ENCODE results near the gene SLC6A12. TPM values are rescaled to one million over a fixed set of nuclear protein-coding genes. Genes with fewer than 3 reads are reported as not detected.

Gene SLC6A12
- polyA plus RNA-seq, 1 donor from 2014 or later: 0.15 TPM

GRCh38 chr12:171743-172676, 41.9 kb downstream of the SLC6A12 start:
- no peaks in the 10 kb centered on the region for H3F3A ChIP-seq (ENCODE audit: insufficient read depth, low read length, poor library complexity, severe bottlenecking)
- no peaks in the 10 kb centered on the region for H3K9me3 ChIP-seq (ENCODE audit: low read length)
- H3K4me3 ChIP-seq (ENCODE audit: low read length): no peak overlapping the region
- no peak overlapping the region for H2AFZ ChIP-seq (ENCODE audit: low read depth, low read length)
- H3K36me3 ChIP-seq (ENCODE audit: insufficient read depth, low read length): no peaks in the 10 kb centered on the region
- H3K79me2 ChIP-seq (replicated peaks; ENCODE audit: insufficient read depth, low read length): no peaks in the 10 kb centered on the region
- H3K4me2 ChIP-seq (ENCODE audit: low read length): no peak overlapping the region
- no peak overlapping the region for H3K9ac ChIP-seq (ENCODE audit: low read length)
- TF ChIP-seq POLR2AphosphoS5 (IDR thresholded peaks at IDR 0.05) (no peak), RAD21 (conservative IDR thresholded peaks at IDR 0.05) (no peak), REST (IDR thresholded peaks at IDR 0.05; ENCODE audit: borderline replicate concordance) (no peak), EZH2 (IDR thresholded peaks at IDR 0.05; ENCODE audit: borderline replicate concordance, insufficient read depth, low read length, poor library complexity, severe bottlenecking) (no peak), CTCF (IDR thresholded peaks at IDR 0.05; ENCODE audit: poor library complexity, severe bottlenecking) (no peak), MXI1 (conservative IDR thresholded peaks at IDR 0.05; ENCODE audit: poor library complexity, severe bottlenecking) (no peak), SMC3 (conservative IDR thresholded peaks at IDR 0.05; ENCODE audit: poor library complexity) (no peak), EP300 (conservative IDR thresholded peaks at IDR 0.05; ENCODE audit: poor library complexity, severe bottlenecking) (no peak), TAF1 (IDR thresholded peaks at IDR 0.05; ENCODE audit: low read depth) (no peak)
- H4K20me1 ChIP-seq (ENCODE audit: insufficient read depth): no peaks in the 10 kb centered on the region
- H3K27ac ChIP-seq (ENCODE audit: low read length): no peak overlapping the region
- no peaks in the 10 kb centered on the region for H3K9me2 ChIP-seq (ENCODE audit: insufficient read depth, low read length)
- no peaks in the 10 kb centered on the region for H3K27me3 ChIP-seq (ENCODE audit: insufficient read depth, low read depth, low read length)

GRCh38 chr12:171276-171675, 42.7 kb downstream of the SLC6A12 start:
- H2AFZ ChIP-seq (ENCODE audit: low read depth, low read length): no peak overlapping the region
- no peak overlapping the region for H3K27ac ChIP-seq (ENCODE audit: low read length)
- TF ChIP-seq MXI1 (conservative IDR thresholded peaks at IDR 0.05; ENCODE audit: poor library complexity, severe bottlenecking) (no peak), SMC3 (conservative IDR thresholded peaks at IDR 0.05; ENCODE audit: poor library complexity) (no peak)
- no peaks in the 10 kb centered on the region for H3F3A ChIP-seq (ENCODE audit: insufficient read depth, low read length, poor library complexity, severe bottlenecking)
- H3K36me3 ChIP-seq (ENCODE audit: insufficient read depth, low read length): no peaks in the 10 kb centered on the region
- no peaks in the 10 kb centered on the region for H4K20me1 ChIP-seq (ENCODE audit: insufficient read depth)
- no peak overlapping the region for H3K4me2 ChIP-seq (ENCODE audit: low read length)
- H3K79me2 ChIP-seq (replicated peaks; ENCODE audit: insufficient read depth, low read length): no peaks in the 10 kb centered on the region
- H3K9me3 ChIP-seq (ENCODE audit: low read length): no peaks in the 10 kb centered on the region
- no peak overlapping the region for H3K4me3 ChIP-seq (ENCODE audit: low read length)
- no peaks in the 10 kb centered on the region for H3K9me2 ChIP-seq (ENCODE audit: insufficient read depth, low read length)
- no peaks in the 10 kb centered on the region for H3K27me3 ChIP-seq (ENCODE audit: insufficient read depth, low read depth, low read length)
- no peak overlapping the region for H3K9ac ChIP-seq (ENCODE audit: low read length)
